ENCODE results near the gene ANGPTL7.

ANGPTL7 gene

DNA sequence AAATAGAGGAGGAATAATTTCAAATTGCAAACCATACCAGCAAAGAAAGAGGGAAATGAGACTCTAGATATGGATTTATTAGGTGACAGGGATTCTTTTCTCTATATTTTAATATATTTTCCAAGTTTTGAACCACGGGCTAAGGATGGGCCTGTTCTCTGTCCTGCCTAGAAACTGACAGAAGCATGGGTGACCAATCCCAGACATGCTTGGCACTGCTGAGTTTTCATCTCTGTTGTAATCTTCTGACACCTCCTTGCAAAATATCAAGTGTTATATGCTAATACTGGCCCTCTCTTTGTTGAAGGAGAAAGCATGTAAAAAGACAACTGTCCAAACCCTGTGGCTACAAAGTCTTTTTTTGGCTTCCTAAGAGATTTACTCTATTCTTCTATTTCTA lies 774 bp upstream of the ANGPTL7 start:
- H3K27ac ChIP-seq, result no peak overlapping the region
- TF ChIP-seq ZFX (IDR thresholded peaks at IDR 0.05), result no peak

DNA sequence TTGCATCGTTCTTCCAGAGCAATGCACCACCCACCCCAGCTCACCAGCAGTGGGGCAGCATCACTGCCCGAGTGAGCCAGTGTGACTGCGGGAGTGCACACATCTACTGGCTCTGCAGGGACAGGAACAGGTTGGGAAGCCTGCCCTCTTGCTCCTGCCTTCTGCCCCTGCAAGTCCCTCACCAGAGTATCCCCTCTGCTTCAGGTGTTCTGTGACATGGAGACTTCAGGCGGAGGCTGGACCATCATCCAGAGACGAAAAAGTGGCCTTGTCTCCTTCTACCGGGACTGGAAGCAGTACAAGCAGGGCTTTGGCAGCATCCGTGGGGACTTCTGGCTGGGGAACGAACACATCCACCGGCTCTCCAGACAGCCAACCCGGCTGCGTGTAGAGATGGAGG lies 4.2 kb downstream of the ANGPTL7 start:
- TF ChIP-seq ZFX (IDR thresholded peaks at IDR 0.05), result no peak
- TF ChIP-seq, protein P1, sequence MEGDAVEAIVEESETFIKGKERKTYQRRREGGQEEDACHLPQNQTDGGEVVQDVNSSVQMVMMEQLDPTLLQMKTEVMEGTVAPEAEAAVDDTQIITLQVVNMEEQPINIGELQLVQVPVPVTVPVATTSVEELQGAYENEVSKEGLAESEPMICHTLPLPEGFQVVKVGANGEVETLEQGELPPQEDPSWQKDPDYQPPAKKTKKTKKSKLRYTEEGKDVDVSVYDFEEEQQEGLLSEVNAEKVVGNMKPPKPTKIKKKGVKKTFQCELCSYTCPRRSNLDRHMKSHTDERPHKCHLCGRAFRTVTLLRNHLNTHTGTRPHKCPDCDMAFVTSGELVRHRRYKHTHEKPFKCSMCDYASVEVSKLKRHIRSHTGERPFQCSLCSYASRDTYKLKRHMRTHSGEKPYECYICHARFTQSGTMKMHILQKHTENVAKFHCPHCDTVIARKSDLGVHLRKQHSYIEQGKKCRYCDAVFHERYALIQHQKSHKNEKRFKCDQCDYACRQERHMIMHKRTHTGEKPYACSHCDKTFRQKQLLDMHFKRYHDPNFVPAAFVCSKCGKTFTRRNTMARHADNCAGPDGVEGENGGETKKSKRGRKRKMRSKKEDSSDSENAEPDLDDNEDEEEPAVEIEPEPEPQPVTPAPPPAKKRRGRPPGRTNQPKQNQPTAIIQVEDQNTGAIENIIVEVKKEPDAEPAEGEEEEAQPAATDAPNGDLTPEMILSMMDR (conservative IDR thresholded peaks at IDR 0.05), result no peak
- H3K27ac ChIP-seq, result no peak overlapping the region

DNA sequence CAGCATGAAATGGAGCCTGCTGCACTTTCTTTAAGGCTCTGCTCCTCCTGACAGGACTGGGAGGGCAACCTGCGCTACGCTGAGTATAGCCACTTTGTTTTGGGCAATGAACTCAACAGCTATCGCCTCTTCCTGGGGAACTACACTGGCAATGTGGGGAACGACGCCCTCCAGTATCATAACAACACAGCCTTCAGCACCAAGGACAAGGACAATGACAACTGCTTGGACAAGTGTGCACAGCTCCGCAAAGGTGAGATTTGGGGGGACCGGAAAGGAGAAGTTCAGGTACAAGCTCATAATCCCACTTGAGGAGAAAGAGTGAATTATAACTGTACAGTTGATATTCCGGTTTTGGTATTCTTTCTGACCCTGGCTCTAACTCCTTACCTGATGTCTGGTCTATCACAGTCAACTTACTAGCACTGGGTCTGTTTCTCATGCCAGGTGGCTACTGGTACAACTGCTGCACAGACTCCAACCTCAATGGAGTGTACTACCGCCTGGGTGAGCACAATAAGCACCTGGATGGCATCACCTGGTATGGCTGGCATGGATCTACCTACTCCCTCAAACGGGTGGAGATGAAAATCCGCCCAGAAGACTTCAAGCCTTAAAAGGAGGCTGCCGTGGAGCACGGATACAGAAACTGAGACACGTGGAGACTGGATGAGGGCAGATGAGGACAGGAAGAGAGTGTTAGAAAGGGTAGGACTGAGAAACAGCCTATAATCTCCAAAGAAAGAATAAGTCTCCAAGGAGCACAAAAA lies 5.4 kb downstream of the ANGPTL7 start:
- H3K27ac ChIP-seq, result no peak overlapping the region
- TF ChIP-seq, protein P1 (conservative IDR thresholded peaks at IDR 0.05), result no peak
- TF ChIP-seq ZFX (IDR thresholded peaks at IDR 0.05), result no peak

DNA sequence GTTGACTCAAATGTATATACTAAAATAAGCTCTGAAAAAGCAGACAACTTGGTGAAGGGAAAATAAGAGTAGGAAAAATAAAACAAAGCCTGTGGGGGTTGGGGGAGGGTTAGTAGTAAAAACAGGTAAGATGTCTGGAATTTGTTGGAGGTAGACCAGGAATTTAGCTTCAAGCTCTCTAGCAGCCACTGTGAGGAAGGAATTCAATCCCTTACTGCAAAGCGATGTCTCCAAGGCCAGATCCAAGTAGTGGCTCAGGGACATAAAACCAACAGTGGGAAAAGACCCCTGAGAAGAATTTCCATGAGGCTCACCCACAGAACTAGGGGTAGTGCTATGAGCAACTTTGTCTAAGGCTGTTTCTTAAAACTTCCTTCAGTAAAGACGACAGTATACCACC lies 7.8 kb downstream of the ANGPTL7 start:
- no peak overlapping the region for H3K27ac ChIP-seq

DNA sequence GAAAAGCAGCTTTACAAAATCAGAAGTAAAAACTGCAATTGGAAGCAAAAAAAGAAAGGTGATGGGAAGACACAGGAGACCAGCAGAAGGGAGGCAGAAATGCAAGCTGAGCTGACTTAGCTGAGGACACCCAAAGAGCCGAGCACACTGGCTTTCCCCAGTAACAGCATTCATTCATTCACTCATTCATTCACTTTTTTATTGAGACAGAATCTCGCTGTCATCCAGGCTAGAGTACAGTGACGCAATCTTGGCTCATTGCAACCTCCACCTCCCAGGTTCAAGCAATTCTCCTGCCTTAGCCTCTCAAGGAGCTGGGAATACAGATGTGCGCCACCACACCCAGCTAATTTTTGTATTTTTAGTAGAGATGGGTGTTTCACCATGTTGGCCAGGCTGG lies 8.2 kb downstream of the ANGPTL7 start:
- H3K27ac ChIP-seq, result no peak overlapping the region
- TF ChIP-seq ZFX (IDR thresholded peaks at IDR 0.05), result no peak

More for the DNA sequence above, 7.8 kb downstream of the ANGPTL7 start:
- no peak for TF ChIP-seq ZFX (IDR thresholded peaks at IDR 0.05)
- TF ChIP-seq, protein P1 (conservative IDR thresholded peaks at IDR 0.05), result no peak

DNA sequence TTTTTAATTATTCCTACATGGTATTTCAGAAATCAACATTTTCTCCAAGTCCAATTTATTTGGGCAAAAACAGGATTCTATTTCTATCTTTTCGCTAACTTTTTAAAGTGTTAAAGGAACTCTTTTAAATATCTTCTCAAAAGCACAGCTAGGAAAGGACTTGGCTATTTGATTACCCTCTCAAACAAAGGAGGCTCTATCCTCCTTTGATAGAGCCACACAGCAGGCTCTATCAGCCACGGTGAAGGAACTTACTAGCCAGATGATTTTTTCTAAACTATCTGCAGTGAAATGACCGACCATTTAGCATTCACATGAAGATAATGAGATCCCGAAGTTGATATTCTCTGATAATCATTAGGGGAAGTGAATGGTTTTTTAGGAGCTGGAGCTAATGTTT lies 9.1 kb downstream of the ANGPTL7 start:
- no peak overlapping the region for H3K27ac ChIP-seq
- TF ChIP-seq ZFX (IDR thresholded peaks at IDR 0.05), result no peak
- TF ChIP-seq, protein P1 (conservative IDR thresholded peaks at IDR 0.05), result no peak

DNA sequence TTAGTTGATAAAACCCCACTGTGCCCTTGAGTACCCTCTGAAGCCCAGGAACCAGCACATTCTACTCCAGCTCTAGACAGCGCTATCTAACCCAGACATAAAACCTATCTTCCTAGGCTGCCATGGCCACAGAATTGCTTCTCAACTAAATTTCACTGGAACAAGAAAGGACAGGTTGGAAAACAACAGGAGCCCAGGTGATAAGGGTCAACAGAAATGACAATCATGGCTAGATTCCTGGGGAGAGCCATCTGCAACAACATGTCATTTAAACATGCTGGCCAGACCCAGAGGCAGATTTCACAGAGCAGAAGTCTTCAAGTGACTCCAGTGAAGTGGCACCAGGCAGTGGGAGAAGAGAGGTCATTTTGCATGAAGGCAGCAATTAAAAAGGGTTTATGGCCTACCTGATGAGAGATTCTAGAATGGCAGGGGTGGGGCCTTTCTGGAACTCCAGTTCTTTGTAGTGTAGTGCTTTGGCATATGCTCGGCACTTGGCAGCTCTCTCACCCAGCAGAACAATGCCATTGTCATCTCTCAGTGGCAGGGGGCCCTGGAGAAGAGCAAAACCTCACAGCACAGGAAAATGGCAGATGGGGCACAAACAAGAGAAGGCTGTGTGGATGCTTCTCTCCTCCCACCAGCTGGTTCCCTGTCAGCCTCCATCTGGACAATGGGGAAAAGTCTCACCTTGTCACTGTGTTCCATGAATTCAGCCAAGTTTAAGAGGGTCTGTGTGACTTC lies 9.9 kb downstream of the ANGPTL7 start:
- TF ChIP-seq, protein P1 (conservative IDR thresholded peaks at IDR 0.05), result no peak
- TF ChIP-seq ZFX (IDR thresholded peaks at IDR 0.05), result no peak
- no peak overlapping the region for H3K27ac ChIP-seq

DNA sequence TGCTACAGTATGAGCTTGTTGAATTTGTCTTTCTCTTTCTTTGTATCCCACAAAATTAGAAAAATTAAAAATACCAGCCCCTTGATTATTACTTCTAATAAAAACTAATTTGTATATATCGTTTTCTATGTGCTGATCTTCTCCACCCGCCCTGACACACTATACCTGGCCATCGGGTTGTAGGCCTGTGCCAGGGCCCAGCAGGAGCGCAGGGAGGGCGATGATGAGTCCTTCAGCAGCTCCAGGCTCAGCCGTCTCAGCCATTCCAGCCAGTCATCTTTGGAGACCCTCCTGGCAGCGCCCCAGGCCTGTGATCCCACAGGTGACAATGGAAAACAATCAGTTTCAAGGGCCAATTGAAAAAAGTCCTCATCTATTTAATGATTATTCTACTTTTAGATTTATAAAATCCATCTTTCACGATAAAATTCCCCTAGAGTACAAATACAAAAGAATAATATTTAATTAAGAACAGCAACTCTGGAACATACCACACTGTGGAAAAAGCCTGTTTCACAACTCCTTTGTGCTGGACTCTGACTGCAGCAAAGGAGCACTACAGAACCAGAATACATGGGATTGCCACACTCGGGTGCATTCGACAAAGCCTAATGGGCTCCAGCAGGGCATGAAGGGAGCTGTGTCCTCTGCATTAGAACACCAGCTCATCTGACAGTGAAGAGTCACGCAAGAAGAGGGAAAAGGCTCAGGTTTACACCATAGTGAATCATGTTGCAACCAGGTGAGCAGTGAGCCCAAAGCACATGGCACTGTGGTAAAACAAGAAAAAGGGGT lies 15.4 kb downstream of the ANGPTL7 start:
- no peak overlapping the region for H3K27ac ChIP-seq
- TF ChIP-seq, protein P1 (conservative IDR thresholded peaks at IDR 0.05), result no peak

Data from C4-2B (cell line).